ENCODE results near the gene IDI1.
"Not testable (repeated sequence)": the region's sequence is repeated elsewhere in the genome, so short reads cannot be mapped to it uniquely, and the experiment has no call there.

Gene IDI1

GRCh38 chr10:1010703-1011102 lies 38.2 kb downstream of the IDI1 start:
- no peak for DNase-seq (ENCODE audit: extremely low spot score)
- TF ChIP-seq BHLHE40 (IDR thresholded peaks at IDR 0.05; ENCODE audit: borderline replicate concordance) (no peak), SP1 (IDR thresholded peaks at IDR 0.05) (no peak), ELF4 (IDR thresholded peaks at IDR 0.05) (no peak), FOXM1 (IDR thresholded peaks at IDR 0.05; ENCODE audit: borderline replicate concordance) (no peak), LEF1 (IDR thresholded peaks at IDR 0.05; ENCODE audit: borderline replicate concordance) (no peak), NFRKB (IDR thresholded peaks at IDR 0.05) (no peak)
- POLR2A ChIA-PET = no interaction called here
- CTCF ChIA-PET = no interaction called here

- CTCF ChIA-PET; POLR2A ChIA-PET; DNase-seq (ENCODE audit: extremely low spot score): not testable (repeated sequence)
Observed at GRCh38 chr10:1009947-1010346, 39.0 kb downstream of the IDI1 start.

GRCh38 chr10:1009071-1009494 lies 39.8 kb downstream of the IDI1 start:
- TF ChIP-seq FOXA1 (IDR thresholded peaks at IDR 0.05) (no peak), TARDBP (IDR thresholded peaks at IDR 0.05) (no peak), NFRKB (IDR thresholded peaks at IDR 0.05) (no peak), ARNT (IDR thresholded peaks at IDR 0.05) (no peak)
- no peak for DNase-seq (ENCODE audit: extremely low spot score)
- ChIA-PET POLR2A (no interaction called here), CTCF (no interaction called here)

GRCh38 chr10:1007583-1007982 lies 41.3 kb downstream of the IDI1 start:
- CTCF ChIA-PET = no interaction called here
- POLR2A ChIA-PET = no interaction called here
- TF ChIP-seq FOXK2 (IDR thresholded peaks at IDR 0.05) (no peak), FOXM1 (IDR thresholded peaks at IDR 0.05; ENCODE audit: borderline replicate concordance) (no peak), PKNOX1 (IDR thresholded peaks at IDR 0.05) (no peak), ARNT (IDR thresholded peaks at IDR 0.05) (no peak), SP1 (IDR thresholded peaks at IDR 0.05) (no peak), HDGF (IDR thresholded peaks at IDR 0.05; ENCODE audit: borderline replicate concordance) (no peak), BHLHE40 (IDR thresholded peaks at IDR 0.05; ENCODE audit: borderline replicate concordance) (no peak), ELF4 (IDR thresholded peaks at IDR 0.05) (no peak), CTBP1 (IDR thresholded peaks at IDR 0.05; ENCODE audit: borderline replicate concordance) (no peak), L3MBTL2 (conservative IDR thresholded peaks at IDR 0.05) (no peak), NFRKB (IDR thresholded peaks at IDR 0.05) (no peak)
- DNase-seq (ENCODE audit: extremely low spot score) = no peak

GRCh38 chr10:1006573-1006972 lies 42.3 kb downstream of the IDI1 start:
- CTCF ChIA-PET = no interaction called here
- POLR2A ChIA-PET = no interaction called here
- TF ChIP-seq TARDBP (IDR thresholded peaks at IDR 0.05) (no peak), CTBP1 (IDR thresholded peaks at IDR 0.05; ENCODE audit: borderline replicate concordance) (no peak), ARNT (IDR thresholded peaks at IDR 0.05) (no peak), FOXM1 (IDR thresholded peaks at IDR 0.05; ENCODE audit: borderline replicate concordance) (no peak), HDGF (IDR thresholded peaks at IDR 0.05; ENCODE audit: borderline replicate concordance) (no peak), FOXA1 (IDR thresholded peaks at IDR 0.05) (no peak), SP1 (IDR thresholded peaks at IDR 0.05) (no peak), L3MBTL2 (conservative IDR thresholded peaks at IDR 0.05) (no peak), ELF4 (IDR thresholded peaks at IDR 0.05) (no peak), BHLHE40 (IDR thresholded peaks at IDR 0.05; ENCODE audit: borderline replicate concordance) (no peak), SUZ12 (IDR thresholded peaks at IDR 0.05) (no peak), ZNF384 (IDR thresholded peaks at IDR 0.05) (no peak), LEF1 (IDR thresholded peaks at IDR 0.05; ENCODE audit: borderline replicate concordance) (no peak), PKNOX1 (IDR thresholded peaks at IDR 0.05) (no peak), FOXK2 (IDR thresholded peaks at IDR 0.05) (no peak), NFRKB (IDR thresholded peaks at IDR 0.05) (no peak)
- DNase-seq (ENCODE audit: extremely low spot score) = no peak

GRCh38 chr10:1003884-1004670 lies 44.8 kb downstream of the IDI1 start:
- no peak for DNase-seq (ENCODE audit: extremely low spot score)
- no peak for TF ChIP-seq ELF4 (IDR thresholded peaks at IDR 0.05)
- ChIA-PET POLR2A (interaction anchor here (1.1 to 1.4 kb wide), 2 partner anchors 11 to 16 kb away, joined by 3 to 5 read pairs; partner anchors contain the start of gene GTPBP4), CTCF (interaction anchor here (0.7 kb wide), 1 partner anchor 66 kb away, joined by 4 read pairs; no protein-coding TSS in a partner anchor)

GRCh38 chr10:1002425-1003006 lies 46.4 kb downstream of the IDI1 start:
- ChIA-PET POLR2A (interaction anchor here (1.0 kb wide), 1 partner anchor 14 kb away, joined by 3 read pairs; the partner anchor contains the start of gene GTPBP4), CTCF (no interaction called here)
- no peak for DNase-seq (ENCODE audit: extremely low spot score)
- TF ChIP-seq HDGF (IDR thresholded peaks at IDR 0.05; ENCODE audit: borderline replicate concordance) (no peak), PKNOX1 (IDR thresholded peaks at IDR 0.05) (no peak), BHLHE40 (IDR thresholded peaks at IDR 0.05; ENCODE audit: borderline replicate concordance) (no peak), ELF4 (IDR thresholded peaks at IDR 0.05) (no peak), SP1 (IDR thresholded peaks at IDR 0.05) (no peak)

Data from HEK293T (cell line).